ENCODE results near the gene TXNDC2.

The TXNDC2 gene

GRCh38 chr18:9931678-9932077, 45.9 kb downstream of the TXNDC2 start:
- no peak overlapping the region for H2AFZ ChIP-seq (ENCODE audit: low read depth, low read length)
- H3K9me3 ChIP-seq (ENCODE audit: insufficient read depth, low read length) = no peaks in the 10 kb centered on the region
- peaks cover 7% of the 10 kb centered on the region; the same call in 1 of the 2 replicates for H3K4me1 ChIP-seq (ENCODE audit: low read length)
- H3K79me2 ChIP-seq (ENCODE audit: low read length) = peaks cover 79% of the 10 kb centered on the region
- peaks cover 65% of the 10 kb centered on the region for H4K20me1 ChIP-seq (ENCODE audit: insufficient read depth, low read length)
- TF ChIP-seq, protein P1, sequence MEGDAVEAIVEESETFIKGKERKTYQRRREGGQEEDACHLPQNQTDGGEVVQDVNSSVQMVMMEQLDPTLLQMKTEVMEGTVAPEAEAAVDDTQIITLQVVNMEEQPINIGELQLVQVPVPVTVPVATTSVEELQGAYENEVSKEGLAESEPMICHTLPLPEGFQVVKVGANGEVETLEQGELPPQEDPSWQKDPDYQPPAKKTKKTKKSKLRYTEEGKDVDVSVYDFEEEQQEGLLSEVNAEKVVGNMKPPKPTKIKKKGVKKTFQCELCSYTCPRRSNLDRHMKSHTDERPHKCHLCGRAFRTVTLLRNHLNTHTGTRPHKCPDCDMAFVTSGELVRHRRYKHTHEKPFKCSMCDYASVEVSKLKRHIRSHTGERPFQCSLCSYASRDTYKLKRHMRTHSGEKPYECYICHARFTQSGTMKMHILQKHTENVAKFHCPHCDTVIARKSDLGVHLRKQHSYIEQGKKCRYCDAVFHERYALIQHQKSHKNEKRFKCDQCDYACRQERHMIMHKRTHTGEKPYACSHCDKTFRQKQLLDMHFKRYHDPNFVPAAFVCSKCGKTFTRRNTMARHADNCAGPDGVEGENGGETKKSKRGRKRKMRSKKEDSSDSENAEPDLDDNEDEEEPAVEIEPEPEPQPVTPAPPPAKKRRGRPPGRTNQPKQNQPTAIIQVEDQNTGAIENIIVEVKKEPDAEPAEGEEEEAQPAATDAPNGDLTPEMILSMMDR (IDR thresholded peaks at IDR 0.05; ENCODE audit: low read depth, low read length) = no peak
- TF ChIP-seq EZH2phosphoT487 (IDR thresholded peaks at IDR 0.05; ENCODE audit: low read depth) = no peak
- no peak overlapping the region for H3K4me2 ChIP-seq (ENCODE audit: low read length)
- H3K36me3 ChIP-seq (replicated peaks; ENCODE audit: low read depth, low read length) = peaks cover 20% of the 10 kb centered on the region
- no peak overlapping the region for H3K9ac ChIP-seq (ENCODE audit: low read length)
- H3K4me3 ChIP-seq (ENCODE audit: low read length) = no peak overlapping the region
- H3K27me3 ChIP-seq (ENCODE audit: low read depth, low read length) = no peaks in the 10 kb centered on the region
- no peak overlapping the region for H3K27ac ChIP-seq (ENCODE audit: low read length)

GRCh38 chr18:9933865-9934264, 48.1 kb downstream of the TXNDC2 start:
- no peak overlapping the region for H3K4me3 ChIP-seq (ENCODE audit: low read length)
- no peak overlapping the region for H2AFZ ChIP-seq (ENCODE audit: low read depth, low read length)
- no peak overlapping the region for H3K4me2 ChIP-seq (ENCODE audit: low read length)
- H3K27me3 ChIP-seq (ENCODE audit: low read depth, low read length) = no peaks in the 10 kb centered on the region
- H4K20me1 ChIP-seq (ENCODE audit: insufficient read depth, low read length) = peaks cover 46% of the 10 kb centered on the region
- no peak for TF ChIP-seq EZH2phosphoT487 (IDR thresholded peaks at IDR 0.05; ENCODE audit: low read depth)
- TF ChIP-seq, protein P1 (IDR thresholded peaks at IDR 0.05; ENCODE audit: low read depth, low read length) = no peak
- no peaks in the 10 kb centered on the region for H3K4me1 ChIP-seq (ENCODE audit: low read length)
- no peaks in the 10 kb centered on the region for H3K9me3 ChIP-seq (ENCODE audit: insufficient read depth, low read length)
- no peak overlapping the region for H3K27ac ChIP-seq (ENCODE audit: low read length)
- no peak overlapping the region for H3K9ac ChIP-seq (ENCODE audit: low read length)
- H3K36me3 ChIP-seq (replicated peaks; ENCODE audit: low read depth, low read length) = peaks cover 36% of the 10 kb centered on the region
- H3K79me2 ChIP-seq (ENCODE audit: low read length) = peaks cover 57% of the 10 kb centered on the region

GRCh38 chr18:9934274-9934673, 48.5 kb downstream of the TXNDC2 start:
- Histone ChIP-seq H3K27ac (ENCODE audit: low read length) (no peak overlapping the region), H3K79me2 (ENCODE audit: low read length) (peaks cover 53% of the 10 kb centered on the region), H4K20me1 (ENCODE audit: insufficient read depth, low read length) (peaks cover 42% of the 10 kb centered on the region), H3K36me3 (replicated peaks; ENCODE audit: low read depth, low read length) (peaks cover 36% of the 10 kb centered on the region), H2AFZ (ENCODE audit: low read depth, low read length) (no peak overlapping the region), H3K9ac (ENCODE audit: low read length) (no peak overlapping the region), H3K4me1 (ENCODE audit: low read length) (no peaks in the 10 kb centered on the region), H3K9me3 (ENCODE audit: insufficient read depth, low read length) (no peaks in the 10 kb centered on the region), H3K4me2 (ENCODE audit: low read length) (no peak overlapping the region), H3K4me3 (ENCODE audit: low read length) (no peak overlapping the region), H3K27me3 (ENCODE audit: low read depth, low read length) (no peaks in the 10 kb centered on the region)
- TF ChIP-seq, protein P1 (IDR thresholded peaks at IDR 0.05; ENCODE audit: low read depth, low read length) = no peak
- no peak for TF ChIP-seq EZH2phosphoT487 (IDR thresholded peaks at IDR 0.05; ENCODE audit: low read depth)
